HG03575 (cell line): ENCODE results near the gene TMEM213.

Experiments used
- ATAC-seq: cut with Tn5 transposase; IDR thresholded peaks from one replicate; pipeline ENCODE4 v1.9.1; 2021; ENCODE audit not compliant: unreplicated experiment, insufficient number of reproducible peaks, low FRiP score; ENCODE audit errors: extremely low read depth

Gene TMEM213, protein sequence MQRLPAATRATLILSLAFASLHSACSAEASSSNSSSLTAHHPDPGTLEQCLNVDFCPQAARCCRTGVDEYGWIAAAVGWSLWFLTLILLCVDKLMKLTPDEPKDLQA

DNA sequence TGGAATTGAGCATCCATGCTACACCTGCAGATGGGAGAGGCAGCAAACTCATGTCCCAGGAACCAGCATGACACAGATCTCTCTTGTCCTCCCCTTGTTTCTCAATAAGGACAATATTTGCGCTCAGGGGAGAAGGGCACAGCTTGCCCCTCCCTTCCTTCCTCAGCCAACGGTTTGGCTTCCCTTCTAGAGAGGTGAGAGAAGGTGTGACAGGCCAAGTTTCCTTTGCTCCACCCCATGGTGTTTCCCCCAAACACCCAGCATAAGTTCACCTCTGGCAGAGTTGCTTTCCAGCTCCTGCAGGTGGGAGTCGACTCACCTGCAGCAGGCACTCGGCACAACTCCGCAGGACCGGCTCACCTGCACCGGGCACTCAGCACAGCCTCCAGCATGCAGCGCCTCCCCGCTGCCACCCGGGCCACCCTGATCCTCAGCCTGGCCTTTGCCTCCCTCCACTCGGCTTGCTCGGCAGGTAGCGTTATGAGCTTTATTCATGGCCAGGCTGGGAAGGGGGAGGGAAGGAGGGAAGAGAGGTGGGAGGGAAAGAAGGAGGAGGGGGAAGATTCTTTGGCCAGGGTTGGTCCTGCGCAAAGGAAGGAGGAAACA lies at the start of gene TMEM213, which contains the start of gene ATP6V0A4:
TMEM213 (plus strand) TSS at position 280 of the 606 bp plus-strand sequence; CDS start at position 391, 111 bp downstream.
ATP6V0A4 (minus strand) TSS at position 482 of the 606 bp plus-strand sequence. CDS start 26,949 bp downstream, outside the sequence.
- ATAC-seq: no peak

DNA sequence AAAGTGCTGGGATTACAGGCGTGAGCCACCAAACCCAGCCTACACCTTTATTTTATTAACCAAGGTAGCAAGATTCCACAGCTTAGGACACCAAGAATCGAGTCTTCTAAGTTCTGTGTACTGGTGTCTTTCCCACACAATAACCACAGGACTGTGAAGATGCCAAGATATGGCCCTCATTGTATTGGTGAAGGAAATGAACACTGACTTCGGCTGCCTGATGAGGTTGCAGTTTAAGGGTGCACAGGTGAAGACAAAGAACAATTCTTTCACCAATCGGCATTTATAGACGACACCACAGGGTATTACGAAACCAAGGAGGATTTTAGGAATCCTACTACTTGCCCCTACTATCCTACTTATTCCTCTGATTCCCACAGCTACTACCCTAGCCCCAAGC lies 49.1 kb upstream of the TMEM213 start:
- no peak for ATAC-seq

DNA sequence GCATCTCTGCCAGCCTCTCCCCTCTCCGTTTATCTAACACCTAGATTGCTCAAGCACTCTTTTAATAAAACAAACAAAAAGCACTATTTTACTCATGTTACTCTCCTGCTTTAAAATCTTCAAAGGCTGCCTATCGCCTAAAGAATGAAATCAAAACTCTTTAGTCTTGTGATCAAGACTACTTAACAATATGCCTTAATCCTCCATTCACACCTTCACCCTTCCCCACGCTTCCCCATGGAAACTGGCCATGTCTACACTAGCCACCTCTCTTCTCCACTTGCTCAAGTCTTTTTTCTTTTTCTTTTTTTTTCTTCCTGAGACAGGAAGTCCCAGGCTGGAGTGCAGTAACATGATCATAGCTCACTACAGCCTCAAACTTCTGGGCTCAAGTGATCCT lies 47.8 kb upstream of the TMEM213 start:
- no peak for ATAC-seq

DNA sequence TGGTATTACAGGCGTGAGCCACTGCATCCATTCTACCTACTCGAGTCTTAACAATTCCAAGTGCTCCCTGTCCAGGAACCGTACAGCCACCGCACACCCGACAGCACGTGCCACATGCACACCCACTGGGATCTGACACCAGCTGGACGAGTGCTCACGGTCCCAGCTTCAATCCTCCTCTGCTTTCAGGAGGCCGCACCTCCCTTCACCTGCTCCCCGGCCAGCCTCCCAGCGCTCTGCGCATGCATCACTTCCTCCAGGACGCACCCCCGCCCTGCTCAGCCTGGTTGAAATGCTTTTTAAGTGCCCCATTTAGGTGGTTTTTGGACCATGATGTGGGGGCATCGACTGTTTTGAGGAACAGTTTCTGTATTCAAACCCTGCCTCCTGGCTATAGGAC lies 47.3 kb upstream of the TMEM213 start:
- no peak for ATAC-seq

DNA sequence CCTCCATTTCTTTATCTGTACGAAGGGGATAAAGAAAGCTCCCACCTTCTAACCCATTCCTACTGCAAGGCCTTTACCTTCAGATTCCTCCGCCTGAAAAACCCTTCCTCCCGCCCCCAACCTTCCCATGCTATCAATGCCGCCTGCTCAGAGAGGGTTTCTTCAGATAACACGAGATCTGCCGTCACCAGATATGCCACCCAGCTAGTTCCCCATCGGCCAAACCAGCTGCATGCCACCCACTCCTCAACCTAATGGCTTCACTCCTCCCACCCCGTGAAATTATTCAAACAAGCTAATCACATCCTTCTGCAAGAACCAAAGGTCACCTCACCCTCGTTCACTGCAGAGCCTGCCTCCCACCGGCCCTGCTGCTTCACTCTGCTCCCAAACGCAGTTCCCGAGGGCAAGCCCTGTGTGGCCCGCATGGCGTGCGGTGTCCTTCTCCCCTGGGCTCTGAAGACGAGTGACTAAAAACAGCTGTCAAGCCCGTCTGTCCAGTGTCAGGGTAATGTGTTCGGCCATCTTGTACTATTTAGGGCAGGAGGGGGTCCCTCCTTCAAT lies 46.8 kb upstream of the TMEM213 start:
- no peak for ATAC-seq

DNA sequence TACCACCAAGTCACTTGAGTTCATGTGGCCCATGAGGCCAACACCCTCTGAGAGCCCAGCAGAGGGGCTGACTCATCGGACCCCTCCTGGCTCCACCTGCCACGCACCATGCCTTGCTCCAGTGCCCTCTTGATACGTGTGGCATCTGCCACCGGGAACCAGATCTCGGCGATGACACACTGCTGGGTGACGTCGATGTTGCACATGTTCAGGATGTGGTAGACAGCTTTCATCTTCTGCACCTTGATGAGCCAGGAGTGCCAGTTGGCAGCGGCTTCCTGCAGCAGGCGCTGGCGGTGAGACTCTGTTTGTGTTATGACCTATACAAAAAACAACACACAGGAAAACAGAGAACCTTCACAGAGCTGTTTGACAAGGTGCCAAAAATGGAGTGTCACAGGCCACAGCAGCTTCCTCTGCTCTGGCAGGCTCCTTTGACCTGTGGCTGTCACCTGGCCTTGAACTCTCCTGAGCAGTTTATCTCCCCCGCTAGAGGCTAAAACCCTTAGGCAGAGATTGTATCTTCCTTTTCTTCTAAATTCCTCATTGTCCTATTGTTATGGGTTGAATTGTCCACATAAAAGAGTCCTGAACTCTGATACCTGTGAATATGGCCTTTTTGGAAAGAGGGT lies 45.2 kb upstream of the TMEM213 start:
- ATAC-seq: no peak

DNA sequence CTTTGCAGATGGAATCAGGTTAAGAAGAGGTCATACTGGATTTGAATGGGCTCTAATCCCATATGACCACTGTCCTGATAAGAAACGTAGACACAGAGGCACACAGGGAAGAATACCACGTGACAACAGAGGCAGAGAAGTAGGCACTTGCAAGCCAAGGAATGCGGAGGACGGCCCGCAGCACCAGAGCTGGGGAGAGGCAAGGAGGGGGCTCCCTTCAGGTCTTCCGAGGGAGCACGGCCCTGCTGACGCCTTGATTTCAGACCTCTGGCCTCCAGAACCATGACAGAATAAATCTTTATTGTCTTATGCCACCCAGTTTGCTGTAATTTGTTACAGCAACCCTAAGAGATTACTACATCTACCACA lies 44.7 kb upstream of the TMEM213 start:
- ATAC-seq: no peak

DNA sequence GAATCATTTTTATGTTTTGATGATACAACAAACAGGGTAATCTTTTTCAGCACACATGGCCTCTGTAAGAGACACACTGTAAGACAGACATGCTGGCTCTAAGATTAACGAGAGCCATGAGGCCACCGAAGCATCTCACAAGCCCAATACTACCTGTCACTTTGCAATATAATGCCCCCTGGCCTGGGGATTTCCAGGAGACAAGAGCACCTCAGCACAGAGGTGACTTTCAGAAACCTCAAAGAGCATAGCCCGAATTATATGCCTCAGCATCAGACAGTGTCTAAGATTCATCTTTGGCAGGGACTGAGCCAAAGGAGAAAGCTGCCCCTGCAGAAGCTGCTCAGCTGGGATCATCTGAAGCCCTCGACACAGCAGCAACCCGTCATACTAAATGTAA lies 44.2 kb upstream of the TMEM213 start:
- ATAC-seq: no peak

DNA sequence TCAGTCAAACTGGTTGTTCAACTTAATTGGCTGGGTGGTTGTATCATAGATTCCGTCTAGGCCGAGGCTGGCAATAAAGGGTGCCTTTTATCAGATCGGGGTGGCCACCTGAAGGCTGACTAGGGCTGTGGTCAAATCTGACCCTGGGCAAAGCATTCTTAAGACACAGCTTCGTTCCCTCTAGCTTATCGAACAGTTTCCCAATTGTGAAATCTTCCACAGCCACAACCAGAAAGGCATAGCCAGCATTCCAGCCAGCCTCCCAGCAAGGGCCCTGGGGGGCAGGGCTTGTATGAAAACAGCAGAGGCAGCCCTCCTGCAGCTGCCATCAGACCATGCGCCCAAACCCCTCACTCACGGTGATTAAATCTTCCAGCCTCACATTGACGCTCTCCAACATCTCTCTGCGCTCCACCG lies 42.5 kb upstream of the TMEM213 start:
- no peak for ATAC-seq

DNA sequence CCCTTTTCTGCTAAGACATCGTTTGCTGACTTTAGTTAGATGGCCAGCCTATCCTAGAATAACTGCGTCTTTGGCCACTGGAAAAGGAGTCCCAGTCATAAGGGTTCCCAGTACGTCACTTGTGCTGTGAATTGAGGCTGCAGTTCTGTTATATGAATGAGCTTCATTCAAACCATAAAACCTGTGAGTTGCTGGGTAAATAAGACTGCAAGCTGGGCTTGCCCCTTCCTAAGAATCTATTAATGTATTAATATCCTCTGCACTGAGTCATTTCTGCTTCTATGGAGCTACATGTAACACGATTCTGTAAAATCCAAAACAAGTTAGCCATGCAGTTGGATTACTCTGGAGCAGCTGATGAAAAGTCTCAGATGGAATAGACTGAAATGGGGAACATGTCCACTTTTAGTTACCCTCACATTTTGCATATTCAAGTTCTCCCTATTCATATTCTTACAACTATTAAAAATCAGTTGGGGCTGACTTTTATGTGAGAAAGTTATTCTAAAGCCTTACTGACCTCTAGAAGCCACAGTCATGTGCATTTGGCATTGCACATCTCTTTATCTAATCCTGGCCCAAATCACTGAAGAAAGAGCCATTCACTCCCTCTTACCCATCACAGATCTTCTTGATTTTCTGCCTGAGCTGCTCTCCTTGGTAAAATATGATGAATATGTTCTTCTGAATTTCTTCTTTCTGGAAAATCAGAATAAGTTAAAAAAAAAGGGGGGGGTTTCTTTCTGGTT lies 41.8 kb upstream of the TMEM213 start:
- ATAC-seq: no peak

DNA sequence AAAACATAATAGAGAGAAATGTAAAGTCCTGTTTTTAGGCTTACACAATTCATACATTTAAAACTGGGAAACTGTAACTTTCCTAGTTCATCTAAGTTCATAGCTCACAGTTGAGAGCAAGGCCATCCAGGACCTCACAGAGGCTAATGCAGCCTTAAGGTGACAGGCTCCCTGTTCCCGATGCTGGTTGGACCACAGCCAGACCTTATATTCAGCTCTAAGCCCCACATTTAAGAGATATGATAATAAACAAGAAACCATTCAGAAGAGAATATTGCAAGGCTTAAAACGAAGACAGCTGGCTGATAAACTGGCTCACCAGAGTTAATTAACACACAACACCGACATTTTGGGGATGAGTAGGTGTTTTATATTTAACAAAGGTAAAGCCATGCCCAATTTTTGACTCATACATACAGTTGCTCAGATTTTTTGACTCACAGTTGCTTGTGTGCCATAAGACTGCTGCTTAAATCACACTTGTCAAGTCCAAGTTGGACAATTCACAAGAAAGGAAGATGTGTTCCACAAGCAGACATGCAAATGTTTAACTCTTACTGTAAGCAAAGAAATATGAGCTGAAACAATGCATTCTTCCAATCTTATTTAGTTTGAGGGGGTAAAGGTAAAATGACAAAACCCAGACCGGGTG lies 41.1 kb upstream of the TMEM213 start:
- ATAC-seq: no peak

DNA sequence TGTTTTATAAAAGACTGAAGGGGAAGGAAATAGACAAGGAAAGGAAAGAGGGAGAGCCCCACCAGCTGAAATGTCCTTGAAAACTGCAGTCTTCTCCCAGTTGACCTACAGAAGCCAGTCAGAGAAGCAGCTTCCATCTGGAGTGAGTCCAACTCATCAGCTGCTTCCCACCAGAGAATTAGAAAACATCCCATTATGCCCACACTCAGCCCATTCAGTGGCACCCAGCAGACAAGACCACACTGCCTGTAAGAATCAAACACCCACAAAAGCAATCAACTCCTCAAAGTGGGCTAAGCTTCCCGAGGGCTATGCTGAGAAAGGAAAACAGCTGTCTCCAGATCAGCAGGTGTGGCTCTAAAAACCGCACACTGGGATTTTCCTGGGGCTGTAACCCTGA lies 29.6 kb upstream of the TMEM213 start:
- no peak for ATAC-seq

DNA sequence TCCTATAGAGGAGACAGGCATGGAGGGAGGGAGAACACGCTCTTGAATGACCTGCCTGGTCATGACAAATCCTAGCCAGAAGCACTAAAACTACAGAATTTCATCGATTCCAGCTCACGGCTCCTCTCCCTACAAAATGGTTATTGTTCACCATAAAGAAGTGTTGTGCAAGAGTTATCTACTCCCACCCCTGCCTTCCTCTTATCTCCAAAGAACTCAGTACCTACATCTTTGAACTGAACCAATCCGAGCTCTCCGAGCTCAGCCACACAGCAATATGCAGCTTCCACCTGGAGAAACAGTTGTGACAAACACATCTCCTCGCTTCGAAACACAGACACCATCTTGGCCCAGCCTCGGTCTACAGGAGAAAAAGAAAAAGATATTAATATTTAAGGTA lies 26.9 kb upstream of the TMEM213 start:
- no peak for ATAC-seq

DNA sequence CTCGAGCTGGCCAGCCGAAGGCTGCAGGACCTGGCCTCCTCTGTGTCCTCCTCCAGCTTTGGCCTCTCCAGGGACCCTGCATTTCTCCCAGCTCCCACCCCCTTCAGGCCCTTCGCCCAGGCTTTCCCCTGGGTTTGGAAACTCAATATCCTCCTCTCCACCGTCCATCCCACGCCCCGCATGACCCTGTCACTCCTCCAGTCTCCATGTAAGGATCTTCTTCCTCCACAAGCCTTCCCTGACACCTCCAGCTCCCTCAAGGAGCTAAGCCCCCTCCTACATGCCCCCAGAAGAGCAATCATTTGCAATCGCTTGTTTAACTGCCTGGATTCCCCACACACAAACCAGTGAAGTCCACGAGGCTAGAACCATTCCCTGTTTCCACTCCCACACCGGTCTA lies 24.6 kb upstream of the TMEM213 start:
- ATAC-seq: no peak

DNA sequence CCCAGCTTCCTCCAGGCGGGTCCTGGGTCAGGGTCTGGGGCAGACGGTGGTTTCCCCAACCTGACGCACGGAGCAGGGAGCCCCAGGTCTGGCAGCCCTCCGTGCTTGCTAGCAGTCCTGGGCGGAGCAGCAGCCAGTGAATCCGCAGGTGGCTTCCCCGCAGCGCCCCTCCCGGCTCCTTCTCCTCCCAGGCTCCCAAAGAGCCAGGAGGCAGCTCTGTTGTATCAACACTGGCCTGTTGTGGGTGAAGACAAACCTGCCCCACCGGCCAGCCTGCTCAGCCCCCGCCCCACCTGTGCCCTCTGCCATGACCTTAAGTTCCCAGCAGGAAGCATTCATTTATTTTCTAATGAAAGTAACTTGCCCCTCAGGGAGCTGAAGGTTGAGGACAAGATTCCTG lies 24.0 kb upstream of the TMEM213 start:
- no peak for ATAC-seq

DNA sequence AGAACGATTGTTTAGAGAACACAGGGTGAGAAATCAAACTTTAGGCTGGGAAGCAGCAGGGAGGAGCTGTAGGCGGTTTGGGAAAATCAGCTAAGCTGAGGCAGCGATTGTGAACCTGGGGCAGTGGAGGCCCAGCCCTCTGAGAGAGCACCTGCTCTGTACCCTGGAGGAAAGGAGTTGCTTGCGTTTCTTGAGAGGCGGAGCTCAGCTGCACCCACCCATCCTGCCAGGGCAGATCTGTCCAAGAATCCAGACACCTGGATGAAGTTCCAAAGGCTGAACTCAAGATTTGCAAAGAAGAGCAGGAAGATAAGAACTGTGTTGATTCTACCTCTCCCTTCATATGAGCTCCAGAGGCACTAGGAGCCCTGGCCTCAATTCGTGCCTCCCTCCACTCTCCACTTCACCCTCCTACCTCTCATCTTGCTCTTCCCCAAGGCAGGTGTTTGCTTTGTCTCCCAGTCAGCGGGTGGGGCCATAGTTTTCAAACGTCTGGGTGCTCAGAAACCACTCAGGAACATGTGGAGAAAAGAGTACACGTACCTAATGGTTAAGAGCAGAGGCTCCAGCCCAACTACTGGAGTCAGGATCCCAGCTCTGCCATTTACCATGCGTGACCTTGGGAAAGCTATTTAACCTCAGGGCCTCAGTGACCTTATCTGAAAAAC lies 21.5 kb upstream of the TMEM213 start:
- no peak for ATAC-seq

DNA sequence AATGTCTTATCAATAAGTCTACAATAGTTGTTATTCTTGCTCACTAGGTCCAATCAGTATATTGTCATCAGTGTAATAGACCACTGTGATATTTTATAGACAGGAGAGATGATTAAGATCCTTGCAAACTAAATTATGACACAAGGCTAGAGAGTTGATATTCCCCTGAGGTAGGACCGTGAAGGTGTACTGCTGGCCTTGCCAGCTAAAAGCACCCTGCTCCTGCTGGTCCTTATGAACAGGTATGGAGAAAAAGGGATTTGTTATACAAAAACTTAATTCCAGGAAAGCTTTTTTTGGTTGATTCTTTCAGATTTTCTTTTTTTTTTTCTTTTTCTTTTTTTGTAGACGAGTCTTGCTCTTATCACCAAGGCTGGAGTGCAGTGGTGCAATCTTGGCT lies 16.8 kb upstream of the TMEM213 start:
- ATAC-seq: no peak

DNA sequence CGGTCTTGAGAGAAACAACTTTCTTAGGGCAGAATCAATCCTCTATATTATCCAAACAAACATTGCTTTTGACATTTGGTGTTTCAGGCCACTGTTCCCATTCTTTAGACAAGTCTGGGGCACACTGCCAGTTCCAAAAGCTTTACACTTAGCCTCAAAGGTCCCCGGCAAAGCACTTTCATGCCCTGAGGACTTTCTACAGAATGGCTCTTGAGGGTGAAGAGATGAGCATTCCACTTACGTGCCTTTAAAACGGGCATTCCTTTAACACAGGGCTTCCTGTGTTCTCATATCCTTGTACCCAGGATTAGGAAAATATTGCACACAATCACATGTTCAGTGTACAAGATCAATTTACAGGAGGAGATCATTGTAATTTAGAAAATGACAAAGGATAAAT lies 13.1 kb upstream of the TMEM213 start:
- no peak for ATAC-seq
